ENCODE results near the gene WNT1.
A peak's percentile ranks its signal among the peaks of the same experiment; 100 is the strongest.

WNT1 gene

GRCh38 chr12:49000346-49000745 lies 22.2 kb downstream of the WNT1 start:
- no peak for DNase-seq (ENCODE audit: low spot score)

DNA sequence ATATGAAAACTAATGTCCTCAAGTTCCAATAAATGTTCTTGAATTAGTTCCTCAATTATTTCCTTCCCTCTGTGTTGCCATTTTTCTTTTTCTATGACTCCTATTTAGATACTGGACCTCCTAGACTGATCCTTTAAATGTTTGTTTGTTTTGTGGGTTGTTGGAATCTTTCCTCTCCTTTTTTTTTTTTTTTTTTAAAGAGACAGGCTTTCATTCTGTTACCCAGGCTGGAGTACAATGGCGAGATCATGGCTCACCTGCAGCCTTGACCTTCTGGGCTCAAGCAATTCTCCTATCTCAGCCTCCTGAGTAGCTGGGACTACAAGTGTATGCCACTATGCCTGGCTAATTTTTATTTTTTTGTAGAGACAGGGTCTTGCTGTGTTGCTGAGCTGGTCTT lies 30.8 kb downstream of the WNT1 start:
- no peak for DNase-seq (ENCODE audit: low spot score)

DNA sequence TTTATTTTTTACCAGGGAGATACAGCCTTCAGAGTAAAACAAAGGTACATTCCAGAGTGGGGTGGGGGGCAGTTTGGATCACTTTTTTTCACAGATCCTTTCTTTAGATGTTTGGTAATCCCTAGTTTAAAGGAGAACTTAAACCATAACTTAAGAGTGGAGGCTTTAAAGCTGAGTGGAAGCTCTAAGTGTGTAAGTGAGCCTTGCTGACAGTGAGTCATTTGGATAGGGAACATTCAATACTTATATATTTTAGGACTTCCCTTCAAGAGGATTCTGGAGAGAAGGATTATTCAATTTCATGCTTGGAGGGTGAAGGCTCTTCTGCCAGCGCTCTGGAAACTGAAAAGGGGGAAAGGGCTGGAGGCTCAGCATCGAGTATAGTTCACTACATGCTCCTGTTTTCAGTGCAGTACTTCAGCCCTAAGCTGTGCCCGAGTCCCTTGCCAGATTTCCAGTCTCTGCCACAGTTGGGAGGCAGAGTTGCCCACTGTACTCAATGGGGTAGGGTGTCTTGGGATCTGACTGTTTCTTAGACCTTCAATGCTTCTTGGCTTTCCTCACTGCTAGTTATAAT lies 32.1 kb downstream of the WNT1 start:
- DNase-seq (ENCODE audit: low spot score), result no peak

DNA sequence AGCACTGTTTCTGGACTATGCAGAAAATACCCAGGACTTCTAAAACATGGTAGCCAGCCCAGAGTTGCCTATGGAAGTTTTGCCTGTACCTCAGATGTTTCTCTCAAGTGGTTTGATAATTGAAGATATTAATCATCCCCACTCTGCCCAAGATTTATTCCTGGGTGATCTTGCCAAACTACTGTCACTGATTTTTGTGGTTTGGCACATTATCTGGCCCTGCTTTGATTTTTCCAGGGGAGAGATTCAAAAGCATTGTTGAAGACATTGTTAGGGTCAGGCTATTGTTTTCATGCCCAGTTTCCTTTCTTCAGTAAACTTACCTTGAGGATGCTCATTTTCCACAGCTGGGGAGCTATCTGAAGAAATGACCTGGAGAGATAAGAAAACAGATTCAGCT lies 34.6 kb downstream of the WNT1 start:
- no peak for DNase-seq (ENCODE audit: low spot score)

DNA sequence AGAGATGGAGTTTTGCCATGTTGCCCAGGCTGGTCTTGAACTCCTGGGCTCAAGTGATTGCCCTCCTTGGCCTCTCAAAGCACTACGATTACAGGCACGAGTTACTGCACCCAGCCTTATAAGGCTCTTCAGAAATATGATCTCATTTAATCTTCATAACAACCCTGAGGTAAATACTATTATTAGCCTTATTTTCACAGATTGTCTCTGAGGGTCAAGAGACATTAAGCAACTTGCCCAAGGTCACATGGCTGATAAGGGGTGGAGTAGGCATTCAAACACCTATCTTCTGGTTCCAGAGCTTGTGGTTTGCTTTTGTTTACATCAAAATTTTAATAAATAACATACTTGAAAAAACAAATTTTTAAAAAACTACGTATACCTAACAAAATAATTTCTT lies 35.3 kb downstream of the WNT1 start:
- no peak for DNase-seq (ENCODE audit: low spot score)

GRCh38 chr12:49014547-49014946 lies 36.4 kb downstream of the WNT1 start:
- DNase-seq (ENCODE audit: low spot score), result no peak

GRCh38 chr12:49015196-49015595 lies 37.1 kb downstream of the WNT1 start:
- DNase-seq (ENCODE audit: low spot score), result no peak

DNA sequence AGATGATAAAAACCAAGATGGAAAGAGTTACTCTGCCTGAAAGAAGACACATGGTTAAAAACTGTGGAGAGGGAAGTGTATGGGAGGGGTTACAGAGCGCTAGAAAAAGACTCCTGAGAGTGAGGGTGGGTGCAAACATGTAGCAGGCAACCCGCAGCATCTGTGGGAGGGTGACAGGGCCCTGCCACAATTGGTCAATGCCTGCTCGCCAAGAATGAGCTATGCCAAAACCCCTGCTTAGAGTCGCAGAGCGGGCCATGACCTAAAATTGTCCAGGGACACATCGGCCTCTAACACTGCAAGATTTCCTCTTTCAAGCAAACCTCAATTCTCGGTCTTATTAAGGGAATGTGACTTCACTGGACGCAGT lies 39.8 kb downstream of the WNT1 start:
- no peak for DNase-seq (ENCODE audit: low spot score)

- peak; percentile 95 for DNase-seq (ENCODE audit: low spot score)
Observed at GRCh38 chr12:49018261-49019119, 40.4 kb downstream of the WNT1 start, which contains the start of gene PRKAG1. TSS of gene PRKAG1 (minus strand) at chr12:49018776. CDS start at chr12:49018740, 36 bp downstream.

DNA sequence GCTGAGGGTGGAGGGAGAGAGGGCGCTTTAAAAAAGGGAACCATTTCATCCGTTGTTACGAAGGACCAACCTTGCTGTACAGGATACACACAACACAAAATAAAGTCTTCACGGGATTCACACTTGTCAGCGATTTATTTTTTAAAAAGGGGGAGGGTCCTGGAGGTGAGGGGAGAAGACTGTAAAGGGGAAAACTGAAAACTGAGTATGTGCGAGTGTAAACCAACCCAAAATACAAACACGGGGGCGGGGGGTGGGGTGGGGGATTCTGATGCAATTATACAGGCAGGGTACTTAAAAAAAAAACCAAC lies 41.0 kb downstream of the WNT1 start:
- DNase-seq (ENCODE audit: low spot score), result no peak

GRCh38 chr12:49019443-49020324 lies 41.6 kb downstream of the WNT1 start:
- DNase-seq (ENCODE audit: low spot score), result peak; percentile 71

DNA sequence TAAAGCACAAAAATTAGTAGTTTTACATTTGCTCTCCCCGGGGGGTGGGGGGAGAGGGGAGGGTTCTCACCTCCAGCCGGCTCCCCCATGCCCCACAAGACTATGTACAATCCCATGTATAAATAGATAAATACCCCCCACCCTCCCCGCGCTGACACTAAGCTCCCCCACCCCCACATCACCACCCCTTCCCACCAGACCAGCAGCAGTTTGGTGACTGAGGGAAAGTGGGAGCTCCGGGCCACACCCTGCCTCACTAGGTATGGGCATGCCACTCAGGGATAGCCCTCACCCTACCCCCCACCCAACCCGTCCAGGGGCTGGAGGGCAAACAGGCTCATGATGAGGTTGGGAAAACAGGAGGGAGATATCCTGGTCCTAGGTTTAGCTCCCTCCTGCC lies 42.3 kb downstream of the WNT1 start:
- no peak for DNase-seq (ENCODE audit: low spot score)

- no peak for DNase-seq (ENCODE audit: low spot score)
Observed at GRCh38 chr12:49021292-49021915, 43.3 kb downstream of the WNT1 start.

DNA sequence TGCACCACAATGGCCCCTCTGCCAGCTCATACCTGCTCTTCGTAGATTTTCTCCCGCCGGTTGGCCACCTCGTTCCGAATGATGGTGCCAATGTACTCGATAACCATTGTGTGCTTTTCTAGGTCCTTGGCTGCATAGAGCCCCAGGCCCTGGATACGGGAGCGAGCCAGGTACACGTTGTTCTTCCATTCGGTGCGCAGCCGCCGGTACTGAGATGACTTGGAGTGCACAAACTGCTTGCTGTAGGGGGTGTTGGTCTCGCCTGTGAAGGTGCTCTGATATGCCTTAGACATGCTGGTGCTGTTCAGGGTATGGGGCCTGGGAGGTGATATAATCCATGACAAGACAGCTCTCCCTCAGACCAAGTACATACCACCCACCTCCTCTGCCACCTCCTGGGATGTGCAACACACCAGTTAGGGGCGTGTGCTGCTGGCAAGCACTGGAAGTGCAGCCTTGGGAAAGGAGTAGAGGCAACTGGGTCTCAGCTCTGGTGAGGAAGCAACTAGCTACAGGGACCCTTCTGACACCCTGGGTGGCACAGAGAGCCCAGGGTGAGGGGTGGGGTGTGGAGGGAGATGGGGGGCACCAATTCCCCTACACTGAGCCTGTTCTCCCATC lies 44.5 kb downstream of the WNT1 start:
- no peak for DNase-seq (ENCODE audit: low spot score)

GRCh38 chr12:49023812-49024211 lies 45.7 kb downstream of the WNT1 start:
- no peak for DNase-seq (ENCODE audit: low spot score)

- DNase-seq (ENCODE audit: low spot score), result no peak
Observed at GRCh38 chr12:49024543-49024942, 46.4 kb downstream of the WNT1 start.

DNA sequence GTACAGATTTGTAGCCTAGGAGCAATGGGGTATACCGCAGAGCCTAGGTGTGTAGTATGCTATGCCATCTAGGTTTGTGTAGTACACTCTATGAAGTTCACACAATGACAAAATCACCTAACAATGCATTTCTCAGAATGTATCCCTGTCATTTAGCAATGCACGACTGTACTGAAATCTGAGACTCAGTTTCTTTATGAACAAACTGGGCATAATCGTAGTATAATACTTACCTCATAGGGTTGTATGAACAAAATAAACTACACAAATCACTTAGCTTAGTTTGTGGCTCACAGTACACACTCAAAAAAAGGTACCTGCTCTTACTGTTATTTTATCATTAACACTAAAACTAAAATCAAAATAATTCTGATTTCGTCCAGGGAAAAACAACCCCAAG lies 47.3 kb downstream of the WNT1 start:
- no peak for DNase-seq (ENCODE audit: low spot score)

DNA sequence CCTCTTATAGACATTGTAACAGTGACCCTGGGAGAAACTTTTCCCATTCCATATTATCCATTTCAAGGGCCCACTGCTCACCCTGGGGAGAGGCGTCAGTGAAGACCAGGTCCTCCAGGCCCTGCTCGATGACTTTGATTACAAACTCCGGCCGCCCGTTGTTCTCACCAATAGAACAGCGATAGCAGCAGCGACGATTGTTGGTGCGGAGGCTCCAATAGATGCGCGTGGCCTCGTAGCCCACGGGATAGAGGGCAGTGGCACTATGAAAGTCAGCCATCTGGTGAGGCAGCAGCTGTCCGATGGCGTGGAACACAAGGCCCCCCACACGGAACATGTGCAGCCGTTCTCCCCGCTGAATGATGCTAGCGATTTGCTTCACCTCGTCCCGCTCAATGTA lies 48.0 kb downstream of the WNT1 start:
- no peak for DNase-seq (ENCODE audit: low spot score)

DNA sequence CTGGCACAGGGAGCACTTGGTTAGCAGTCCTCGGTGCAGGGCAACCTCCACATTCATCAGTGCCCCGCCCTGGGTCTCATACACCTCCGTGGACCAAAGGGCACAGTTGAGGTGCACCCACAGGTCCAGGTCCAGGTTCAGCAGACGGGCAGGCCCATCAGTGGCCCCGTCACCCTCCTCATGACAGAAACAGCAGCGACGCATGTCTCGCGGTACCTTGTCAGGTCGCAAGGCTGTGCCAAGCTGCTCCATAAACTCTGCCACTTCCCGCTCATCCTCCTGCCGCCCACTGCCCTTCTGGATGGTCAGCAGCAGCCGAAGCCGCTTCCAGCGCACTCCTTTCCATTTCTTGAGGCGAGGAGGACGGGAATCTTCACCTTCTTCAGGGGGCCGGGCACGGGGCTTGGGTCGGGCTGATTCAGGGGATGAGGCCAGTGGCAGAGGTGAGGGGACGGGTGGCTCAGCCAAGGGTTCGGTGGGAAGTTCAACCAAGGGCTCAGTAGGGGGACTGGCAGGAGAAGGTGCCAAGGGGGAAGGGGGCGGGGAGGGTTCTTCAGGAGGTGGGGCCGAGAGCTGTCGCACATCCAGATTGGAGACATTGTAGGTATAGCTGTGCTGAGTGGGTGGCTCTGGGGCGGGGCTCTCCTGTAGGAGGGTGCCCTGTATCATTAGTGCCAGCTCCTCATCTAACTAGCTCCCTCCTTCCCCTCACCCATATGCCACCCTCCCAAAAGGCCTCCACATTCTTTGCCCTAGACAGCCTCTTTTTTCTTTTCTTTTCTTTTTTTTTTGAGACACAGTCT lies 48.8 kb downstream of the WNT1 start:
- no peak for DNase-seq (ENCODE audit: low spot score)

GRCh38 chr12:49027846-49028555 lies 49.9 kb downstream of the WNT1 start:
- DNase-seq (ENCODE audit: low spot score), result no peak
